Measurements from ENCODE around the gene FER. TPM values are rescaled to one million over a fixed set of nuclear protein-coding genes. Genes with fewer than 3 reads are reported as not detected.
"Not testable (repeated sequence)": the region's sequence is repeated elsewhere in the genome, so short reads cannot be mapped to it uniquely, and the experiment has no call there.

Gene FER
- total and polyA plus RNA-seq, 12 donors = 1.4 to 21.9 (median 14.9) TPM

DNA sequence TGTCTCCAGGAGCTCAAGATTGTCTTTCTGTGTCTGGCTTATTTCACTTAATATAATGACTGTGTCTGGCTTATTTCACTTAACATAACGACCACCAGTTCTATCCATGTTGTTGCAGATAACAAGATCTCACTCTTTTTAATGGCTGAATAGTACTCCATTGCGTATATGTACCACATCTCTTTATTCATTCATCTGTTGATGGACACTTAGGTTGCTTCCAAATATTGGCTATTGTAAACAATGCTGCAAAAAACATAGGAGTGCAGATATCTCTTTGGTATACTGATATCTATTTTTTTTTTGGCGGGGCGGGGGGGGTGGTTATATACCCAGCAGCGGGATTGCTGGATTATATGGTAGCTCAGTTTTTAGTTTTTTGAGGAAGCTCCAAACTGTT is 45.5 kb downstream of the FER start:
- WGBS, 2 donors = 97% methylated on average over 5 of the region's 5 CpGs
- no peaks in the 10 kb centered on the region for H3K27me3 ChIP-seq
- peaks cover 0 to 3% (median 0%) of the 10 kb centered on the region in 9 donors for H3K36me3 ChIP-seq
- H3K4me1 ChIP-seq = peaks cover 0 to 10% (median 0%) of the 10 kb centered on the region in 9 donors
- no peak overlapping the region for H3K27ac ChIP-seq
- H3K4me3 ChIP-seq = no peak overlapping the region
- no peak for TF ChIP-seq CTCF (IDR thresholded peaks at IDR 0.05)
- ATAC-seq = no peak
- no peaks in the 10 kb centered on the region for H3K9me3 ChIP-seq
- intact Hi-C loops (cut with DNase I) = no loop called here
- DNase-seq = no peak

- ATAC-seq; H3K27ac ChIP-seq; H3K27me3 ChIP-seq; H3K4me3 ChIP-seq; intact Hi-C loops (cut with DNase I); H3K4me1 ChIP-seq; H3K9me3 ChIP-seq; DNase-seq: not testable (repeated sequence)
- 98% methylated on average over 4 of the region's 4 CpGs for WGBS, 2 donors
- H3K36me3 ChIP-seq = peaks cover 0 to 12% (median 0%) of the 10 kb centered on the region in 9 donors
Measured at GRCh38 chr5:108794349-108794748, 46.7 kb downstream of the FER start.

GRCh38 chr5:108797396-108797795 is 49.7 kb downstream of the FER start:
- no peak for ATAC-seq
- TF ChIP-seq CTCF (IDR thresholded peaks at IDR 0.05) = no peak
- peaks cover 0 to 25% (median 0%) of the 10 kb centered on the region in 9 donors for H3K36me3 ChIP-seq
- WGBS, 2 donors = 90 to 96% methylated on average over 2 of the region's 2 CpGs
- H3K4me1 ChIP-seq = peaks cover 0 to 5% (median 0%) of the 10 kb centered on the region in 9 donors
- no peak for DNase-seq
- H3K9me3 ChIP-seq = no peaks in the 10 kb centered on the region
- intact Hi-C loops (cut with DNase I) = no loop called here
- H3K27ac ChIP-seq = no peak overlapping the region
- H3K4me3 ChIP-seq = no peak overlapping the region
- no peaks in the 10 kb centered on the region for H3K27me3 ChIP-seq

GRCh38 chr5:108797986-108798385 is 50.3 kb downstream of the FER start:
- peaks cover 0 to 4% (median 0%) of the 10 kb centered on the region in 11 donors for H3K9me3 ChIP-seq
- H3K4me3 ChIP-seq = no peak overlapping the region
- H3K36me3 ChIP-seq = peaks cover 0 to 25% (median 0%) of the 10 kb centered on the region in 9 donors
- H3K4me1 ChIP-seq = peaks cover 0 to 5% (median 0%) of the 10 kb centered on the region in 9 donors
- H3K27me3 ChIP-seq = no peaks in the 10 kb centered on the region
- DNase-seq = no peak
- intact Hi-C loops (cut with DNase I) = no loop called here
- ATAC-seq = no peak
- no peak overlapping the region for H3K27ac ChIP-seq
- no peak for TF ChIP-seq CTCF (IDR thresholded peaks at IDR 0.05)
- 84 to 87% methylated on average over 2 of the region's 2 CpGs for WGBS, 2 donors

DNA sequence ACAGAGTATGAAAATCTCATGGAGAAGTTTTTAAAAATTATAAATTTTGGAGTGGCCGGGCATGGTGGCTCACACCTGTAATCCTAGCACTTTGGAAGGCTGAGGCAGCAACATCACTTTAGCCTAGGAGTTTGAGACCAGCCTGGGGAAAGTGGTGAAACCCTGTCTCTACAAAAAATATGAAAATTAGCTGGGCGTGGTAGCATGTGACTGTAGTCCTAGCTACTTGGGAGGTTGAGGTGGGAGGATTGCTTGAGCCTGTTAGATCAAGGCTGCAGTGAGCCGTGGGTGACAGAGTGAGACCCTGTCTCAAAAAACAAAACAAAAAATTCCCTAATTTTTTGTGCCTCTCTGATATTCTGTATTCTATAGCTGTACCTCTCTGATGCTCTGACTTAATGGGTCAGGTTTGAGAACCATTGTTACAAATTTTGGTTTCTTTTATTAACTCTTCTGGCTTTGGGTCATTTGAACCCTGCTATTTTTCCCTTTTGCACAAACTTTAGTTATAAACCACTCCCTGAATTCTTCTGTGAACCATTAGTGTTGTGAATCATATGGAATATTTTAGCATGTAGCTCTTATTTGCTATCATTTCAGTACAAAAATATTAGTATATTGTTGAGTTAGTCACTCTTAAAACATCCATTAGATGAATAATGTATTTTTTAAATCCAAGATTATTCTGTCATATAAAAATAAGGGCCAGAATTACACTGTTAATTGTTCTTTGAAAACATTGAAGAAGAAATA is 51.0 kb downstream of the FER start:
- TF ChIP-seq CTCF (IDR thresholded peaks at IDR 0.05) = no peak
- Histone ChIP-seq H3K4me1 (peaks cover 0 to 5% (median 0%) of the 10 kb centered on the region in 9 donors), H3K27me3 (no peaks in the 10 kb centered on the region), H3K27ac (no peak overlapping the region), H3K9me3 (peaks cover 0 to 11% (median 6%) of the 10 kb centered on the region in 11 donors), H3K4me3 (no peak overlapping the region), H3K36me3 (peaks cover 0 to 29% (median 0%) of the 10 kb centered on the region in 9 donors)
- ATAC-seq = no peak
- 93 to 96% methylated on average over 3 of the region's 3 CpGs for WGBS, 2 donors
- intact Hi-C loops (cut with DNase I) = no loop called here
- DNase-seq = no peak

Data from heart right ventricle (tissue), 16 donors.